ENCODE measurements around the gene PARP3.

Gene PARP3

GRCh38 chr3:51942603-51943450 is 664 bp downstream of the PARP3 start:
- TF ChIP-seq GATA3 (IDR thresholded peaks at IDR 0.05; ENCODE audit: low read depth, low read length), result no peak
- no peak for TF ChIP-seq GATA2 (IDR thresholded peaks at IDR 0.05; ENCODE audit: low read depth, low read length)

DNA sequence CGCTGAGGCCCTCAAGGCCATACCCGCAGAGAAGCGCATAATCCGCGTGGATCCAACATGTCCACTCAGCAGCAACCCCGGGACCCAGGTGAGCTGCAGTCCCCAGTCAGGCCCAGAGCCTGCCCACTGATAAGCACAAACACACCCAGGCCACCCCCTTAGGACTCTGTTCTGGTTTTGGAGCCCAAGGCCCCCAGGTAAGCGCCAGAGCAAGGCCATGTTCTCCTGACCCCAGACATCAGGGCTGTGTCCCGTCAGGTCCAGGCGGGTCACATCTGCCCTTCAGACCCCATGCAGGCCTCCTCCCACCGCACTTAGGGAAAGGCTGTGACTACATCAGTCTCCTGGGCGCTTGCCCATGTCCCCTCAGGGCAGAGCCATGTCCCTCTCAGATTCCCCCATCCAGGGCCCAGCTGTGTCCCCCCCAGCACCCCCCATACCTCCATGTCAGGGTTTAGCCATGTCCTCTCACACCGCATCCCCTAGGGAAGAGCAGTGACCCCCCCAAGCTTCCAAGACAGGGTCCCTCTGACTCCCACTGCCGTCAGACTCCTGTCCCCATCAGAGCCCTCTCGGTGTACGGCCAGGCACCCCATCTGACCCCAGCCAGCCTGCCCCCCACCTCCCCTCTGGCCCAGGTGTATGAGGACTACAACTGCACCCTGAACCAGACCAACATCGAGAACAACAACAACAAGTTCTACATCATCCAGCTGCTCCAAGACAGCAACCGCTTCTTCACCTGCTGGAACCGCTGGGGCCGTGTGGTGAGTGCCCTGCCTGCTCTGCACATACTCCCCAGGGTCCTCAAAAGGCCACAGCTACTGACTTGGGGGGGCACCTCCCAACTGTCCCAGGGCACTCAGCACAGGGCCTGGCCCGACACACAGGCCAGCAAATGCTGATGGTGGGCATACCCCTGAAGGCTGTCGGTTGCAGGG is 1.6 kb downstream of the PARP3 start:
- no peak for TF ChIP-seq GATA3 (IDR thresholded peaks at IDR 0.05; ENCODE audit: low read depth, low read length)
- TF ChIP-seq GATA2 (IDR thresholded peaks at IDR 0.05; ENCODE audit: low read depth, low read length), result no peak

DNA sequence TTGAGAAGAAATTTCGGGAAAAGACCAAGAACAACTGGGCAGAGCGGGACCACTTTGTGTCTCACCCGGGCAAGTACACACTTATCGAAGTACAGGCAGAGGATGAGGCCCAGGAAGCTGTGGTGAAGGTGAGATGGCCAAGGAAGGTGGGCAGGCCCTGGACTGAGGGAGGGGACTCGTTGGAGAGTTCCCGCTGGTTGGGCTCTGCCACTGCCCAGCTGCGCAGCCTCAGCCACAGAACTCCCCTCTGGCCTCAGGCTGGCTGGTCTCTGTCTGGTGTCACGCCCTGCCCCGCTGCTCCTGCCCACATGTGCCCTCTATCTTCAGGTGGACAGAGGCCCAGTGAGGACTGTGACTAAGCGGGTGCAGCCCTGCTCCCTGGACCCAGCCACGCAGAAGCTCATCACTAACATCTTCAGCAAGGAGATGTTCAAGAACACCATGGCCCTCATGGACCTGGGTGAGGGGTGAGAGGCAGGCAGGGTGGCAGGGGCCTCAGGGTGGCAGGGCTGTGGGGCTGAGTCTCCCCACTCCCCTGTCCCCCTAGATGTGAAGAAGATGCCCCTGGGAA is 2.4 kb downstream of the PARP3 start:
- no peak for TF ChIP-seq GATA2 (IDR thresholded peaks at IDR 0.05; ENCODE audit: low read depth, low read length)
- TF ChIP-seq GATA3 (IDR thresholded peaks at IDR 0.05; ENCODE audit: low read depth, low read length), result no peak

DNA sequence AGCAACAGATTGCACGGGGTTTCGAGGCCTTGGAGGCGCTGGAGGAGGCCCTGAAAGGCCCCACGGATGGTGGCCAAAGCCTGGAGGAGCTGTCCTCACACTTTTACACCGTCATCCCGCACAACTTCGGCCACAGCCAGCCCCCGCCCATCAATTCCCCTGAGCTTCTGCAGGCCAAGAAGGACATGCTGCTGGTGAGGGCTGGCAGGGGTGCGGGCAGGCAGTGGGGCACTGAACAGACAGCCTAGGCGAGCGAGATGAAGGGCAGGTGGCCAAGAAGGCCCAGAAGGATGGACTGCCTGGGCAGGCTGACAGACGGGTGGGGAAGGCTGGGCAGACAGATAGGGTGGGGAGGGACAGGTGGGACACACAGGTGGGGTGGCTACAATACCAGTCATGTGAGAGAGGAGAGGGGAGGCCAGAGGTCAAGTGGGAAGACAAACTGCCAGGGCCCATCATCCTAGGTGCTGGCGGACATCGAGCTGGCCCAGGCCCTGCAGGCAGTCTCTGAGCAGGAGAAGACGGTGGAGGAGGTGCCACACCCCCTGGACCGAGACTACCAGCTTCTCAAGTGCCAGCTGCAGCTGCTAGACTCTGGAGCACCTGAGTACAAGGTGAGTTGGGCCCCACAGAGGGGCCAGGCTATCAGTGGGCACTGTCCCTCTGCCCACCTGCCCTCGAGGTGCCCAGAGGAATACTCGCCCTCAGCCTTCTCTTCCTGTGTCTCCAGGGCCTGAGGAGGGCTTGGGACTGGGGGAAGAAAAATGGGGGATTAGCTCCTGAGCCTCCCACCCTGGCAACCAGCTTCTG is 3.1 kb downstream of the PARP3 start:
- TF ChIP-seq GATA3 (IDR thresholded peaks at IDR 0.05; ENCODE audit: low read depth, low read length) (no peak), GATA2 (IDR thresholded peaks at IDR 0.05; ENCODE audit: low read depth, low read length) (no peak)

GRCh38 chr3:51945926-51946705 is 4.0 kb downstream of the PARP3 start:
- TF ChIP-seq GATA3 (IDR thresholded peaks at IDR 0.05; ENCODE audit: low read depth, low read length), result no peak
- TF ChIP-seq GATA2 (IDR thresholded peaks at IDR 0.05; ENCODE audit: low read depth, low read length), result no peak

DNA sequence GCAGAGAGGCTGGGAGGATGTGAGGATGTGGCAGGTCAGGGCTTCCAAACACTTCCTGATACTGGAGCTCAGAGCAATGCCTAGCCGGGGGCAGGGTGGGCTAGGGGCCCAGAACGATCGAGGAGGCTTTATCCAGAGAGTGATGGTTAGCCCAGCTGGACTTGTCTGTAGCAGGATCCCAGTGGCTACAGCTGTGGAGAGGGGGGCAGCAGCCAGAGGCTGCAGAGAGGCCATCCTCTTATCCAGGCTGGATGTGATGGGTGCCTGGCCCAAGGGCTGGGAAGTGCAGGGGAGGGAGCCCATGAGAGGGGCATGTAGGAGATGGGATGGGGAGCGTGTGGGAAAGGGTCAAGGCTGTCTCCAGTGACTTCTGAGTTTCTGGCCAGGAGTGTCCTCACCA is 4.6 kb downstream of the PARP3 start:
- TF ChIP-seq GATA3 (IDR thresholded peaks at IDR 0.05; ENCODE audit: low read depth, low read length) (no peak), GATA2 (IDR thresholded peaks at IDR 0.05; ENCODE audit: low read depth, low read length) (no peak)

GRCh38 chr3:51947215-51947900 is 5.2 kb downstream of the PARP3 start:
- no peak for TF ChIP-seq GATA2 (IDR thresholded peaks at IDR 0.05; ENCODE audit: low read depth, low read length)
- no peak for TF ChIP-seq GATA3 (IDR thresholded peaks at IDR 0.05; ENCODE audit: low read depth, low read length)

DNA sequence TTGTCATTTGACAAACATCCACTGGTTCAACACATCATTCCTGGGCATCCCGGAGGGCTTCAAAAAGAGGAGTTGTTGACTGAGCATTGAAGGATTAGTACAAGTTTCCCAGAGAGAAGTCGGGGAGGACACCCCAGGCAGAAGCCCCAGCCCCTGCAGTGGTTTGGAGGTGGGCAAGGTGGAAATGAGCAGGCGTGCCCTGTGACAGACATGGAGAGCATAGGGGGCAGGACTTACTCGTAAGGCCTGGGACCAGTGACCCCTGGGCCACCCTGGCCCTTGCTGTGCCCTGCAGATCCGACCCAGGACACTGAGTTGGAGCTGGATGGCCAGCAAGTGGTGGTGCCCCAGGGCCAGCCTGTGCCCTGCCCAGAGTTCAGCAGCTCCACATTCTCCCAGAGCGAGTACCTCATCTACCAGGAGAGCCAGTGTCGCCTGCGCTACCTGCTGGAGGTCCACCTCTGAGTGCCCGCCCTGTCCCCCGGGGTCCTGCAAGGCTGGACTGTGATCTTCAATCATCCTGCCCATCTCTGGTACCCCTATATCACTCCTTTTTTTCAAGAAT is 5.9 kb downstream of the PARP3 start:
- TF ChIP-seq GATA3 (IDR thresholded peaks at IDR 0.05; ENCODE audit: low read depth, low read length), result no peak
- no peak for TF ChIP-seq GATA2 (IDR thresholded peaks at IDR 0.05; ENCODE audit: low read depth, low read length)

DNA sequence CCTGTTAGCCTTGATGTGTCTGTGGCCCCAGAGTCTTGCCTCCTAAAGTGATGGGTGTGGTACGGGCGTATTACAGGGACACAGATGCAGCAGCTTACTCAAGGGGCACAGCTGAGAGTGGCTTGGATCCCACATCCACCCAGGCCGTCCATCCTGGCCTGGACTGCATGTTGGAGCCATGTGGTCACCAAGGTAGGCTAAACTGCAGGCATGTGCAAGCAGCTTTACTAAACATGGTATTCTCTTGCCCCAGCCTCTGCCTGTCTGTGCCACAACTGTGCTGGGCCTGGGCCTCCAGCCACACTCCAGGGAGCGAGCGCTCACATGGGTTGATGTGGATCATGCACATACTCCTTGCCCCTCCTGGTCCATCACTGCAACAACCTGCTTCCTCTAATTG is 7.0 kb downstream of the PARP3 start:
- TF ChIP-seq GATA3 (IDR thresholded peaks at IDR 0.05; ENCODE audit: low read depth, low read length), result no peak

DNA sequence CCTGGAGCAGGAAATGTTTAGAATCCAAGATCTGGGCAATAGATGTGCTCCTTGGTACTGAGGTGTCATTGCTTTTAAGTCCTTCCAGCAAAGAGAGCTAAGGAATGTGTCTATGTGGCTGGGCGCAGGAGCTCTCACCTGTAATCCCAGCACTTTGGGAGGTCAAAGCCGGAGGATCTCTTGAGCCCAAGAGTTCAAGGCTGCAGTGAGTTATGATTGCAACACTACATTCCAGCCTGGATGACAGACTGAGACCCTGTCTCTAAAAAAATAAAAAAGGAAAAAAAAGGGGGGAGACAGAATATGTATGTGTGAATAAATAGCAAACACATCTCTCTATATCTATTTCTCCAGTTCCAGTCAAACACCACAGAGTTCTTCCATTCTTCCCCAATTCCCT is 8.7 kb downstream of the PARP3 start:
- no peak for TF ChIP-seq GATA2 (IDR thresholded peaks at IDR 0.05; ENCODE audit: low read depth, low read length)
- TF ChIP-seq GATA3 (IDR thresholded peaks at IDR 0.05; ENCODE audit: low read depth, low read length), result no peak

DNA sequence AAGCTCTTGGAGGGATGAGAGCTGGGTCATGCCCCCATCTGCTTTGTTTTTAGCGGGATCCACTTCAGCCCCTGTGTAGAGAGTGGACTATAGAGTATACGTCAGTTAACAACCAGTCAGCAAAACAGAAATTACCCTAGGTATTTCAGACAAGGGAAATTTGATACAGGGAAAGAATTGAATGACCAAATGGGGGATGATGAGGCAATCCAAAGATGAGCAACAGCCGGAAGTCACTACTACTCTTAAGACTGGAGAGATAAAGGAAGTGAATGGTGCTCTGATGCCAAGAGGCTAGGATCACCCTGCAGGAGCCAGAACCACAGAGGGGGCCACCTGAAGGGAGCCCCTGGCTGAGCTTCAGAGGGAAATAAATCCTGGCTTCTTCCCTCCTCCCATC is 11.3 kb downstream of the PARP3 start:
- TF ChIP-seq GATA2 (IDR thresholded peaks at IDR 0.05; ENCODE audit: low read depth, low read length), result no peak

DNA sequence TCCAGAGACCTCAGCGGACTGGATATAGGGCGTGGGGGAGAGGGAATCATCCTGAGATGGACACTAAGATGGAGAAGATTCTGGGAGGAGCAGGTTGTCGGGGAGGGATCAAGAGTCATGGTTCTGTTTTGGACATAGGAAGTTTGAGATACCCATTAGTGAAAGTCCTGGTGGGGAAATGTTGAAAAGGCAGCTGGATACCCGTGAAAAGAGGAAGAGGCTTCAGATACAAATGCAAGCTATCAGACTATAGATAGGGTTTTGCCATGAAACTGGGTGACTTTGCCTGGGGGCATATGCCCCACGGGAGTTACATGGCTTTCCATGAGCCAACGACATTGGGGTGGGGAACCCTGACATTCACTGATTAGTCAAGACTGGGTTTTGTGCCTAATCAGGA is 11.9 kb downstream of the PARP3 start:
- TF ChIP-seq GATA3 (IDR thresholded peaks at IDR 0.05; ENCODE audit: low read depth, low read length), result no peak
- TF ChIP-seq GATA2 (IDR thresholded peaks at IDR 0.05; ENCODE audit: low read depth, low read length), result no peak

Data from SH-SY5Y (cell line).